Type B pancreatic cell (in vitro differentiated cells): ENCODE measurements around the gene C17orf67. TPM values are rescaled to one million over a fixed set of nuclear protein-coding genes. Genes with fewer than 3 reads are reported as not detected.

Experiments
- DNase-seq: peaks from one replicate; pipeline ENCODE4 v3.0.0; 2021; ENCODE audit warnings: mixed read lengths; ENCODE audit not compliant: unreplicated experiment; ENCODE audit errors: extremely low spot score
- H3K27ac Mint-ChIP-seq: 2 replicates; pipeline ENCODE4 v1.8.0; 2021; ENCODE audit warnings: mild to moderate bottlenecking, mixed read lengths
- H3K27me3 Mint-ChIP-seq: 2 replicates; pipeline ENCODE4 v1.8.0; 2021; ENCODE audit warnings: mixed read lengths
- H3K36me3 Mint-ChIP-seq: 2 replicates; pipeline ENCODE4 v1.8.0; 2021; ENCODE audit warnings: mixed read lengths
- H3K4me1 Mint-ChIP-seq: one replicate; pipeline ENCODE4 v1.8.0; 2021; ENCODE audit warnings: mixed read lengths; ENCODE audit not compliant: unreplicated experiment
- H3K4me3 Mint-ChIP-seq: 2 replicates; pipeline ENCODE4 v1.8.0; 2021; ENCODE audit warnings: mild to moderate bottlenecking, mixed read lengths
- H3K9me3 Mint-ChIP-seq: 2 replicates; pipeline ENCODE4 v1.8.0; 2021; ENCODE audit warnings: mixed read lengths
- total RNA-seq: library from RNA; stranded (reverse); gene quantifications from 2 replicates; pipeline ENCODE4 v1.2.1, GENCODE V29; 2021; ENCODE audit warnings: low replicate concordance
- TF ChIP-seq, protein P1 (sequence below): fragments of 200-600 bp; sonication (generic); conservative IDR thresholded peaks from 2 replicates; pipeline ENCODE4 v1.5.0; 2021; ENCODE audit warnings: antibody characterized with exemption, mild to moderate bottlenecking

The C17orf67 gene
- total RNA-seq, 1 donor from 2014 or later = 4.1 TPM

DNA sequence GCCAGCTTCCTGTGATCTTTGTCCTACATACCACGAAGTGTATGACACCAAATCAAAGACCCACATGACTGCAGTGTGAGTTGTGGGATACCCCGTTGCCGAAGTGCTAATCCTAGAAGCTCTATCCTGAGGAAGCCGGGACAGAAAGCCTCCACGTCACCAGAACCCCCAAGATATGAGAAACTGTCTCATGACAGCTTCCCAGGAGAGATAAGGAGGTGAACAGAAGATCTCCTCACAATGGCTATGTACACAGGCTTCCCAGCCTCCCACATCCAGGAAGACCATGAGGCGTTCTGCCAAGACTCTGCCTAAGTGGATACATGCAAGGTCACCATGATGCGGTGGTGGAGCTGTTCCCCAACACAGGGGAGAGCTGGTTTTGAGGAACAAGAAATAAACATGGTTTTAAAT is 43.1 kb upstream of the C17orf67 start:
- TF ChIP-seq, protein P1, sequence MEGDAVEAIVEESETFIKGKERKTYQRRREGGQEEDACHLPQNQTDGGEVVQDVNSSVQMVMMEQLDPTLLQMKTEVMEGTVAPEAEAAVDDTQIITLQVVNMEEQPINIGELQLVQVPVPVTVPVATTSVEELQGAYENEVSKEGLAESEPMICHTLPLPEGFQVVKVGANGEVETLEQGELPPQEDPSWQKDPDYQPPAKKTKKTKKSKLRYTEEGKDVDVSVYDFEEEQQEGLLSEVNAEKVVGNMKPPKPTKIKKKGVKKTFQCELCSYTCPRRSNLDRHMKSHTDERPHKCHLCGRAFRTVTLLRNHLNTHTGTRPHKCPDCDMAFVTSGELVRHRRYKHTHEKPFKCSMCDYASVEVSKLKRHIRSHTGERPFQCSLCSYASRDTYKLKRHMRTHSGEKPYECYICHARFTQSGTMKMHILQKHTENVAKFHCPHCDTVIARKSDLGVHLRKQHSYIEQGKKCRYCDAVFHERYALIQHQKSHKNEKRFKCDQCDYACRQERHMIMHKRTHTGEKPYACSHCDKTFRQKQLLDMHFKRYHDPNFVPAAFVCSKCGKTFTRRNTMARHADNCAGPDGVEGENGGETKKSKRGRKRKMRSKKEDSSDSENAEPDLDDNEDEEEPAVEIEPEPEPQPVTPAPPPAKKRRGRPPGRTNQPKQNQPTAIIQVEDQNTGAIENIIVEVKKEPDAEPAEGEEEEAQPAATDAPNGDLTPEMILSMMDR = no peak
- H3K36me3 Mint-ChIP-seq = no peaks in the 10 kb centered on the region
- H3K4me3 Mint-ChIP-seq = no peak overlapping the region
- no peaks in the 10 kb centered on the region for H3K4me1 Mint-ChIP-seq
- peaks cover 3% of the 10 kb centered on the region for H3K27me3 Mint-ChIP-seq
- H3K9me3 Mint-ChIP-seq = no peaks in the 10 kb centered on the region
- H3K27ac Mint-ChIP-seq = no peak overlapping the region
- DNase-seq = no peak

DNA sequence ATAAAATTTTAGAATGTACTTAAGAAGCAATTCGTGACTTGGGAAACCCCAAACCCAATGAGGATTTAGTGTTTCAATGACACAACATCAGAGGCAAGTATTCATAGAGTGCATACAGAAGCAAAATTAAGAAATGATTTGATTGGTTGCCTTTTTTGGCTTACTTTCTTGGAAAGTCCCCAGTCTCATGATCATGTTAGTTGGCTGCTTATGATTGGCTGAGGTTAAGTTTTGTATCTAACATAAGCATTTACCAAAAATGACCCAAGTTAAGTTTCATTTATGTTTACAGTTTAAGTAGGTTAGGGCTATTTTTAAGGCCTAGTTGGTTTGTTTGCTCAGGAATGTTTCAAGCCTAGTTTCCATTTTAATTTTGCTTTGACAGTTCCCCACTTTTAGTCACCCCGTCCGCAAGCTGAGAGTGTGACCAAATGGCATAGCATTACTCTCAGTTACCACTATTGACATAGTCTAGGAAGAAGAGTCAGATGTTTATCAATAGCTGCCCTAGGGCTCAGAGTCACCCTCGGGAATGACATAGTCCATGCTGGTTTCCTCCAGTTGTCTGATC is 36.4 kb upstream of the C17orf67 start:
- Mint-ChIP-seq H3K9me3 (no peaks in the 10 kb centered on the region), H3K4me3 (no peak overlapping the region), H3K27ac (no peak overlapping the region), H3K36me3 (peaks cover 4% of the 10 kb centered on the region), H3K4me1 (no peaks in the 10 kb centered on the region), H3K27me3 (no peaks in the 10 kb centered on the region)
- TF ChIP-seq, protein P1 = no peak
- no peak for DNase-seq

DNA sequence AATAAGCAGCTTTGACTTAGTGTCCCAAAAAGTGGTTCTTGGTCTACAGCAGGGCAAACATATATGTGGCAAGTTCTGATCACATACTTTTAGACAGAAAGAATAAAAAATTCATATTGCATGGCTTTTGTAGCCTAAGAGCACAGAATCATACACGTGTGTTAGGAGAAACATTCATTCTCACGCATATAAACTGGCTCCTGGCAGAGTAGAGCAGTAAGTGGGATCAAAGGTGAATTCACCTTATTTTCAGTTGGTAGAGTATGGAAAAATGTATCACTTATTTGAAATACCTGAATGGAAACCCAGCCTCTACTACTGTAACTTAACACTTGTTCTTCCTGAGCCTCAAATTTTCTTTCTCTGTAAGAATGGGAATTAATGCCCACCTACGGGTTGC is 35.0 kb upstream of the C17orf67 start:
- no peaks in the 10 kb centered on the region for H3K4me1 Mint-ChIP-seq
- TF ChIP-seq, protein P1 = no peak
- H3K27ac Mint-ChIP-seq = no peak overlapping the region
- DNase-seq = no peak
- H3K9me3 Mint-ChIP-seq = no peaks in the 10 kb centered on the region
- H3K4me3 Mint-ChIP-seq = no peak overlapping the region
- peaks cover 4% of the 10 kb centered on the region for H3K36me3 Mint-ChIP-seq
- H3K27me3 Mint-ChIP-seq = no peaks in the 10 kb centered on the region

DNA sequence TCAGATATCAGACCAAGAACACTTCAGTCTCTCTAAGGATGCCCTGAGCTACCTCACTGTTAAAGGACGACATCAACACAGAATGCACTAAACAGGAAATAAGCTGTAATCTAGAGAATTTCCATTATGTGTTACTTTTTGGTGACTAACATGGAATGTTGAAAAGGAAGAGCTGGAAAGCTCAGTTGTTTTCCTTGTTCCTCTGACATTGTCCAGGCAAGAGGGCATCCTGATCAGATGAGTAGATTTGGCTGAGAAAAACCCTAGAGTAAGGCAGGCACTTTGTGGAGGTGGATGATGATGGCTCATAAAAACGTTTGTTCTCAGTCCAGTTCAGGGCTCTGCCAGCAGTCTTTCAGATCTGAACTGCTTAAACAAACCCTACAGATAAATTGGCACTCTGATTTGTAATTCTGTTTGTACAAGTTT is 34.2 kb upstream of the C17orf67 start:
- TF ChIP-seq, protein P1 = no peak
- Mint-ChIP-seq H3K9me3 (no peaks in the 10 kb centered on the region), H3K27me3 (no peaks in the 10 kb centered on the region), H3K4me1 (no peaks in the 10 kb centered on the region), H3K4me3 (no peak overlapping the region), H3K36me3 (peaks cover 4% of the 10 kb centered on the region), H3K27ac (no peak overlapping the region)
- DNase-seq = no peak

DNA sequence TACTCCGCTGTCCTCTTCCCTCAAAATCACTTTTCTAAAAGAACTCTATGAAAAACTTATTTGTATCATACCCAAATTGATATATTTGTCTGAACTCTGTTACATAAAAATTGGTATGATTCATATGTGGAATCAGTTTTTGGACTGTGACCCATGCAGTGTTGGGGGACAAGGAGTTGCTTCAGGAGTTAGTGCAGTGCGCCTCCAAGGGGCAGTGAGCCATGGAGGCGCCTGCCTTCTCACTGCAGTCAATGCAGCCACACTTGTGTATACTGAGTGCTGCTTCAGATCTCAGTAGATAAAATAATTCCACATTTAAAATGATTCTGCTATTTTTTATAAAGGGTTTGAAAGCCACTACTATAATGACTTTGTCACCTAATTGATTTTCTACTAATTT is 32.8 kb upstream of the C17orf67 start:
- no peak overlapping the region for H3K27ac Mint-ChIP-seq
- DNase-seq = no peak
- H3K27me3 Mint-ChIP-seq = no peaks in the 10 kb centered on the region
- peaks cover 4% of the 10 kb centered on the region for H3K36me3 Mint-ChIP-seq
- H3K4me3 Mint-ChIP-seq = no peak overlapping the region
- TF ChIP-seq, protein P1 = no peak
- no peaks in the 10 kb centered on the region for H3K9me3 Mint-ChIP-seq
- no peaks in the 10 kb centered on the region for H3K4me1 Mint-ChIP-seq

DNA sequence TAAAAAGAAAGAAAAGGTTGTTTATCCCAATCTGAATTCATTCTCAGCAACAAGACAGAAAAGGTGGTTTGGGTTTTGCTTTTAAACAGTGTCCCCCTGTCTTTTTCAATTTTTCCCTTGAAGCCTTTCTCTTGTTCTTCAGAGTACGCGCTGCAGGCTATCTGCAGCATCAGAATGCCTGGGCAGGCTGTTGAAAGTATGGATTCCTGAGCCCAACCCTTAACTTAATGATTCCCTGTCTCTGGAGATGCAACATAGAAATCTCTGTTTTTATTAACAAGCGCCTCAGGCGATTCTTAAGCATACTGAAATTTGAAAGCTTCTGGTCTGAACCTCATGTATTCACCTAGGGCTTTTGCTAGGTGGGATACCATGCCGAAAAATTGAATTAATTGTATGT is 32.4 kb upstream of the C17orf67 start:
- H3K36me3 Mint-ChIP-seq = peaks cover 4% of the 10 kb centered on the region
- H3K9me3 Mint-ChIP-seq = no peaks in the 10 kb centered on the region
- no peaks in the 10 kb centered on the region for H3K4me1 Mint-ChIP-seq

More for the DNA sequence above, 32.4 kb upstream of the C17orf67 start:
- no peak for DNase-seq
- Mint-ChIP-seq H3K27me3 (no peaks in the 10 kb centered on the region), H3K27ac (no peak overlapping the region), H3K4me3 (no peak overlapping the region)
- TF ChIP-seq, protein P1 = no peak
